KMS-11 (cell line): ENCODE results near the gene CDK8.

Source experiments
- H2AFZ ChIP-seq: fragments of 200-600 bp; sonication (generic); 2 replicates; pipeline ENCODE4 v1.6.1; 2016; ENCODE audit warnings: antibody characterized with exemption, mixed run types, low read depth
- H3K27ac ChIP-seq: fragments of 200-600 bp; sonication (generic); 2 replicates; pipeline ENCODE4 v1.6.1; 2016; ENCODE audit warnings: mild to moderate bottlenecking, mixed run types
- H3K27me3 ChIP-seq: fragments of 200-600 bp; sonication (generic); 2 replicates; pipeline ENCODE4 v1.6.1; 2017; ENCODE audit warnings: mild to moderate bottlenecking, low read depth, mixed run types, moderate library complexity; ENCODE audit not compliant: insufficient read depth
- H3K36me3 ChIP-seq: fragments of 200-600 bp; sonication (generic); 2 replicates; pipeline ENCODE4 v1.6.1; 2017; ENCODE audit warnings: mild to moderate bottlenecking, mixed run types; ENCODE audit not compliant: insufficient read depth
- H3K4me1 ChIP-seq: fragments of 200-600 bp; sonication (generic); 2 replicates; pipeline ENCODE4 v1.6.1; 2016; ENCODE audit warnings: mild to moderate bottlenecking, low read depth, mixed run types; ENCODE audit not compliant: poor library complexity, severe bottlenecking
- H3K4me2 ChIP-seq: fragments of 200-600 bp; sonication (generic); 2 replicates; pipeline ENCODE4 v1.7.0; 2016; ENCODE audit warnings: mild to moderate bottlenecking, mixed run types
- H3K4me3 ChIP-seq: fragments of 200-600 bp; sonication (generic); IDR thresholded peaks from 2 replicates; pipeline ENCODE4 v1.6.1; 2017; ENCODE audit warnings: low read depth, low read length, mixed read lengths; ENCODE audit not compliant: insufficient read depth
- H3K79me2 ChIP-seq: fragments of 200-600 bp; sonication (generic); 2 replicates; pipeline ENCODE4 v1.6.1; 2016; ENCODE audit warnings: low read depth, mixed run types; ENCODE audit not compliant: insufficient read depth
- H3K9ac ChIP-seq: fragments of 200-600 bp; sonication (generic); 2 replicates; pipeline ENCODE4 v1.6.1; 2016; ENCODE audit warnings: mild to moderate bottlenecking, mixed run types
- H4K20me1 ChIP-seq: fragments of 200-600 bp; sonication (generic); 2 replicates; pipeline ENCODE4 v1.6.1; 2016; ENCODE audit warnings: mild to moderate bottlenecking, mixed run types; ENCODE audit not compliant: insufficient read depth
- CTCF ChIP-seq: fragments of 200-600 bp; sonication (generic); conservative IDR thresholded peaks from 2 replicates; pipeline ENCODE4 v1.6.1; 2017; ENCODE audit warnings: low read depth, mild to moderate bottlenecking, antibody characterized with exemption, low read length, moderate library complexity, mixed read lengths

CDK8 gene

GRCh38 chr13:26216042-26216441 lies 37.9 kb upstream of the CDK8 start:
- peaks cover 10% of the 10 kb centered on the region; the same call in 1 of the 2 replicates for H3K79me2 ChIP-seq
- no peaks in the 10 kb centered on the region for H4K20me1 ChIP-seq
- no peak overlapping the region for H3K27ac ChIP-seq
- H3K4me1 ChIP-seq, result peaks cover 12% of the 10 kb centered on the region
- H3K4me3 ChIP-seq, result no peak overlapping the region
- no peaks in the 10 kb centered on the region; the same call in 1 of the 2 replicates for H3K36me3 ChIP-seq
- H2AFZ ChIP-seq, result no peak overlapping the region
- no peaks in the 10 kb centered on the region for H3K27me3 ChIP-seq
- H3K9ac ChIP-seq, result no peak overlapping the region
- no peak for TF ChIP-seq CTCF
- no peak overlapping the region for H3K4me2 ChIP-seq

GRCh38 chr13:26219726-26220125 lies 34.2 kb upstream of the CDK8 start:
- no peak overlapping the region for H3K4me3 ChIP-seq
- no peak overlapping the region for H2AFZ ChIP-seq
- H3K27me3 ChIP-seq, result no peaks in the 10 kb centered on the region
- no peaks in the 10 kb centered on the region for H4K20me1 ChIP-seq
- no peaks in the 10 kb centered on the region; the same call in 1 of the 2 replicates for H3K36me3 ChIP-seq
- H3K27ac ChIP-seq, result no peak overlapping the region
- H3K4me2 ChIP-seq, result no peak overlapping the region; the same call in 1 of the 2 replicates
- peaks cover 15% of the 10 kb centered on the region; the same call in 1 of the 2 replicates for H3K79me2 ChIP-seq
- peaks cover 12% of the 10 kb centered on the region for H3K4me1 ChIP-seq
- no peak overlapping the region for H3K9ac ChIP-seq
- TF ChIP-seq CTCF, result no peak

GRCh38 chr13:26220575-26220974 lies 33.4 kb upstream of the CDK8 start:
- H3K27ac ChIP-seq, result no peak overlapping the region

GRCh38 chr13:26221399-26221720 lies 32.6 kb upstream of the CDK8 start:
- peak overlapping the region; percentile 90 for H3K27ac ChIP-seq

More at GRCh38 chr13:26220575-26220974, 33.4 kb upstream of the CDK8 start:
- H3K4me3 ChIP-seq, result no peak overlapping the region
- peak overlapping the region; percentile 69 for H3K4me2 ChIP-seq
- no peak overlapping the region for H3K9ac ChIP-seq
- H3K27me3 ChIP-seq, result no peaks in the 10 kb centered on the region
- no peak for TF ChIP-seq CTCF
- peaks cover 15% of the 10 kb centered on the region; the same call in 1 of the 2 replicates for H3K79me2 ChIP-seq
- no peaks in the 10 kb centered on the region; the same call in 1 of the 2 replicates for H3K36me3 ChIP-seq
- no peaks in the 10 kb centered on the region for H4K20me1 ChIP-seq
- peaks cover 12% of the 10 kb centered on the region for H3K4me1 ChIP-seq
- H2AFZ ChIP-seq, result no peak overlapping the region

More at GRCh38 chr13:26221399-26221720, 32.6 kb upstream of the CDK8 start:
- peak overlapping the region; percentile 69 for H3K4me2 ChIP-seq
- H3K27me3 ChIP-seq, result no peaks in the 10 kb centered on the region
- no peaks in the 10 kb centered on the region; the same call in 1 of the 2 replicates for H3K36me3 ChIP-seq
- H2AFZ ChIP-seq, result peak overlapping the region; percentile 83; the same call in 1 of the 2 replicates
- TF ChIP-seq CTCF, result no peak
- no peak overlapping the region for H3K4me3 ChIP-seq
- no peaks in the 10 kb centered on the region for H4K20me1 ChIP-seq
- peak overlapping the region; percentile 97; the same call in 1 of the 2 replicates for H3K9ac ChIP-seq
- H3K79me2 ChIP-seq, result peaks cover 15% of the 10 kb centered on the region; the same call in 1 of the 2 replicates
- peaks cover 12% of the 10 kb centered on the region for H3K4me1 ChIP-seq
